Activated CD8-positive, alpha-beta memory T cell treated with anti-CD3 and anti-CD28 coated beads, Interleukin-2, amount 50 U/mL, for 24 hours (primary cell): ENCODE results near the gene LRRC41.
"Not testable (repeated sequence)": the region's sequence is repeated elsewhere in the genome, so short reads cannot be mapped to it uniquely, and the experiment has no call there.

Source experiments
- DNase-seq: peaks from one replicate; pipeline ENCODE4 v3.0.0-alpha.2; 2020; ENCODE audit errors: extremely low read depth

LRRC41 gene

DNA sequence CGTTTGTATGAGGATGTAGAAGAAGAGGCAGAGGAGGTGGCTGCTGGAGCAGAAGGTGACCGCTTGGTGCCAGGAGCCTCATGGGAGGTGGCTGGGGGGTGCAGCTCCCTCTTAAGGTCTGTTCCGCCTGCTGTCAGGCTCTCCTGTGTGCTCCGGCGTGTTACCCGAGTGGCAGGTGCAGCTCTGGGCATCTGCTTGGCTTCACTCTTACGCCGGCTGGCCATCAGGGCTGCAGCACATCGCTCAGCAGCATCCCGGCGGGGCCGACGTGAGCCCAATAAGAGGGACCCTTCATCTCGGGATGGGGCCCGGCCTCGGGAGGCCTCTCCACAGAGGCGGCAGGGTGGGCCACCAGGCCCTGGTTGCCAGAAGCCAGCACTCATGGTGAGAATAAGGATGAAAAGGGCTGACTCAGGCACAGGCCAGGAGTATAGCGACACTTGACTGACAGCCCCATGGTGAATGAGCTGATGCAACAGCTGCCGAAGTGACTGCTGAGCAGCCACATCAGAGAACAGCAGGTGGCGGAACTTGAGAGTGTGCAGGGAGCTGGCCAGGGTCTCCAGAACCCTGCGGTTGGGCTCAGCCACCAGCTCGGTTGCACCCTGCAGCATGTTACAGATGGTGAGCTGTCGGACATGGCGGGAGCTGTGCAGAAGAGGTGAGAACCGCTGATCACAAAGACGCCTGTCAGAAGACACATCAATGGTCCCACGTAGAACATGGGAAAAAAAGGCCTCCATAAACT is 17.5 kb downstream of the LRRC41 start:
- no peak for DNase-seq

DNA sequence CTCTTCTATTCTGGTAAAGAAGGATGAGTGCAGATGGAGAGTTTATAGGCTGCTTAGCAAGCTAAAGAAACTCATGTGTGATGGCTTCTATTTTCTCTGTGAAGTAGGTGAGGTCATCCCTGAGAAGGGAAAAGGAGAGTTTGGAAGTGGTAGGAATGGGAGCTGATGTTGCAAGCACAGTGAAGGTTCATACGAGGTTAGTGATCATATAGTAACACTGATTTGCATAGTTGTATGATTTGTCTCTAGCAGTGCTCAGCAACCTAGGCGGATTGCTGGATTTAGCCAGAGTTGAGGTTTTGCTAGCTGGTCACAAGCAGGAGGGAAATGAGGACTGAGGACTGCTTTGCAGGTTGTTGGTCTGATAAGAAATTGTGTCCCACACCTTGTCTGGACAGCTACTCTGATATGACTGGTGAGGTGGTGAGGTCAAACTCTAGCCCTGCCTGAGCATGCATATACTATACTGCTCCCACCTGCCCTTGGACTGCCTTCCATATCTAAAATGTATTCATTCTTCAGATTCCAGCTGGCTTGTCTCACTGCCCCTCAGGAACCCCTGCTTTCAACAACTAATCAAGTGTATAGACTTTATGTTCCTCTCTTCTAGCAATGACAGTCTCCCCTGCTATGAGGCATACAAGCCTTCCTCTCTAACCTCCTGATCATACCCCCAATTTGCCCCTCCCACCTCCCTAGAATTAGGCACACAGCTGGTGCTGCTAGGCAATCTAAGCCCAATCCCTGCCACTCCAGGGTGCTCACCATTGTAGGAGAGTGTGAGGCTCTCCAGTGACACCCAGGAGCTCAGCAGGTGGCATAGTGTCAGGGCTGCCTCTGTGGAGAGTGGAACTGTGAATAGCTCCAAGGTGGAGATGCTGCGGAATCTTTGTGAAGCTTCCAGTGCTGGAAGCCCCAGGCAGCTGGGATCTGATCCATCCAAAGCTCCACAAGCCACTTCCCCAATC is 18.5 kb downstream of the LRRC41 start:
- DNase-seq, result no peak

GRCh38 chr1:46284058-46284457 is 19.4 kb downstream of the LRRC41 start:
- no peak for DNase-seq

- DNase-seq, result no peak
These were observed 22.4 kb downstream of the LRRC41 start for GRCh38 chr1:46281021-46281420.

- DNase-seq, result no peak
These were observed 23.3 kb downstream of the LRRC41 start for GRCh38 chr1:46280092-46280491.

- no peak for DNase-seq
These were observed 24.6 kb downstream of the LRRC41 start for GRCh38 chr1:46278807-46279206.

DNA sequence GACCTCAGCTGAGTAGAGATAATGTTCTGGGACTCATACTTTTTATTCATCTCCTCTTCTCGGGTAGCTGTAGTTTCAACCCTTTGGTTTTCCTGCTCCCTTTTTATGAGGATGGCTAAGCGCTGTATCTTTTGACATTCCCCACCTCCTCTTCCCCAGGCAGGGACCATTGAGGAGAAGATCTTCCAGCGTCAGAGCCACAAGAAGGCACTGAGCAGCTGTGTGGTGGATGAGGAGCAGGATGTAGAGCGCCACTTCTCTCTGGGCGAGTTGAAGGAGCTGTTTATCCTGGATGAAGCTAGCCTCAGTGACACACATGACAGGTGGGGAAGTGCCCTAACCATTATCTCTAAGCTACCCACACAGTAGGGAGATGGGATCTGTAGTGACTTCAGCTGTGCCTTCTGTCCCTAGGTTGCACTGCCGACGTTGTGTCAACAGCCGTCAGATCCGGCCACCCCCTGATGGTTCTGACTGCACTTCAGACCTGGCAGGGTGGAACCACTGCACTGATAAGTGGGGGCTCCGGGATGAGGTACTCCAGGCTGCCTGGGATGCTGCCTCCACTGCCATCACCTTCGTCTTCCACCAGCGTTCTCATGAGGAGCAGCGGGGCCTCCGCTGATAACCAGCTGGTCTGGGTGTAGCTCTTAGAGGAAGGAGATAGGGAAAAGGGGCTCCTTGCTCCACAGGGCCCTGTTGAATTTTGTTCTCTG is 25.6 kb downstream of the LRRC41 start:
- DNase-seq, result no peak

DNA sequence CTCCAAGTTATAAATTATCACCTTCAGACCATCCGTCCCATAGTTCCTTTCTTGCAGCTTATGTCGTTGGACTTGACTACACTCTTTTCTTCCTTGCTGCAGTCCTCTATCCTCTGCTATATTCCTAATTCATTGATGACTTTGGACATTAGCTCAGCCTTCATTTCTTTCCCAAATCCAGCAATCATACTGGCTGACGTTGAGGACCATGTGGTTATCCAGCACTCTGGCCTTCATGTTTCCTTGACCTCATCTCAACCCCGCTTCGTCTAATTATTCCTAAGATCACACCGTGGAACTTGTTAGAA is 28.4 kb downstream of the LRRC41 start:
- DNase-seq, result no peak

DNA sequence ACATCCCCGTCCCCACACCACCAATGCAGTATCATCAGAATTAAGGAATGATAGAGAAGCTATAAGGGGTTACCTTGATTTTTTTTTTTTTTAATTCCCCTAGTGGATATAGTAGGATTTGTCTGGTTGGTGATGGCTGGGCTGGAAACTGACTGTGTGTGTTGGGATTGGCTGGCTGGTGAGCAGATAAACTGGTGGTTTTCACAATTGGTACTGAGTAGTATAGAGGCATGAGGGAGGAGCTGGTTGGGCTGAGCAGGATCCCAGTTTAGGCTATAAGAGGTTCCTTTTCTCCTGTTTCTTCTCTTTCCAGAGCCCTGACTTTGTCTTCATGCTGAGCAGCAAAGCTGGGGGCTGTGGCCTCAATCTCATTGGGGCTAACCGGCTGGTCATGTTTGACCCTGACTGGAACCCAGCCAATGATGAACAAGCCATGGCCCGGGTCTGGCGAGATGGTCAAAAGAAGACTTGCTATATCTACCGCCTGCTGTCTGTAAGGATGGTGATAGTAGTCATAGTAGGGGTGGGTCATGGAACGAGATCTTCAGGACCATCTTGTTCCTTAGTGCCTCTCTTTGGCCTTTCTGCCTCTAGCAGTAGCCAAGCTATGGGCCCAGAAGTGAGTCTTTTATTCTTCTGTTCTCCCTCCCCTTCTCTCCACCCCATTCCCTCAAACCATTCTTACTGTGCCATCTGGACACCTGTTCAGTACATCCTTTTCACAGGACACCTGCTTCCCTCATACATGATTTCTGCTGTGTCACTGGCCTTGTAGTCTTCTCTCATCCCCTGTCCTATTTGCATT is 29.0 kb downstream of the LRRC41 start:
- DNase-seq, result no peak

GRCh38 chr1:46268578-46268977 is 34.8 kb downstream of the LRRC41 start:
- DNase-seq, result no peak

- no peak for DNase-seq
These were observed 40.3 kb downstream of the LRRC41 start for GRCh38 chr1:46263146-46263545.

DNA sequence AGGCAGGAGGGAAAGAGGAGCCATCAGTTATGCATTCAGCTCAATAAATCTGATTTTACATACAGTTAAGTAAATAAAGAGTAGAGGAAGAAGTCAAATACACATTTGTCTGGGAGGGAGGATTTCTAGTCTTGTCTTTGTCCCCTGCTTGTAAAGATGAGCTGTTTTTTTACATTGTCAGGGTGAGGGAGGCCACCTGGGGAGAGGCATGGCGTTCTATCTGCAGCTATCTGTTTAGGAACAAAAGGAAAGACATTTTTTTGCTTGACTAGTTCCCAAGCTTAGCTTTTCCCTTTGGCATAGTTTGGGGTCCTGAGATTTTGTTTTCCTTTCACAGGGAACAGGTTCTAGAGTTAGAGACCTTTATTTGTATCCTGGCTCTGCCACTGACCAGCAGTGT is 40.9 kb downstream of the LRRC41 start:
- no peak for DNase-seq

DNA sequence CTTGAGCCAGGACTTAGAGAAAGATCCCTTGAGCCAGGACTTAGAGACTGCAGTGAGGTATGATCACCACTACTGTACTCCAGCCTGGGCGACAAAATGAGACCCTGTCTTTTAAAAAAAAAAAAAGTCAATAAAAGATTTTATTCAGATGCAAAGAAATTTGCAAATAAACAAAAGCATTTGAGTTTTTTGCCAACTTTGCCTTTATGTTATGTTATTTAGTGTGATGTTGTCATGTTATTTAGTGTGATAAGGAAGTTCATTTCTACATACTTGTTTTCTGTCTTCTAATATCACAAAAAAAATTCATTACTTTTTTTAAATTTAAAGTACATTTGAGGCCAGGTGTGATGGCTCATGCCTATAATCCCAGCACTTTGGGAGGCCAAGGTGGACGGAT is 46.9 kb downstream of the LRRC41 start:
- DNase-seq, result no peak

DNA sequence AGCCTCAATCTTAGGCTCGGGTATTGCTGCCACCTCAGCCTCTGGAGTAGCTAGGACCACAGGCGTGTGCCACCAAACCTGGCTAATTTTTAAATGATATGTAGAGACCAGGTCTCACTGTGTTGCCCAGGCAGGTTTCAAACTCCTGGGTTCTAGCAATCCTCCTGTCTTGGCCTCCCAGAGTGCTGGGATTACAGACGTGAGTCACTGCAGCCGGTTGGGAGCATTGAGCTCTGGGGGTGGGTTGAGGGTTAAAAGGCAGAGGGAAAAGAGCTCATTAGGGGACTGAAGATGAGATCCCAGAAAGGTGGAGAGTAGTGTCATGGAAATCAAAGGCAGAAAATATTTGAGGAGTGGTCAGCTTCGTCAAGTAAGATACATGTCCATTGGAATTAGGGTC is 48.7 kb downstream of the LRRC41 start:
- DNase-seq, result no peak

DNA sequence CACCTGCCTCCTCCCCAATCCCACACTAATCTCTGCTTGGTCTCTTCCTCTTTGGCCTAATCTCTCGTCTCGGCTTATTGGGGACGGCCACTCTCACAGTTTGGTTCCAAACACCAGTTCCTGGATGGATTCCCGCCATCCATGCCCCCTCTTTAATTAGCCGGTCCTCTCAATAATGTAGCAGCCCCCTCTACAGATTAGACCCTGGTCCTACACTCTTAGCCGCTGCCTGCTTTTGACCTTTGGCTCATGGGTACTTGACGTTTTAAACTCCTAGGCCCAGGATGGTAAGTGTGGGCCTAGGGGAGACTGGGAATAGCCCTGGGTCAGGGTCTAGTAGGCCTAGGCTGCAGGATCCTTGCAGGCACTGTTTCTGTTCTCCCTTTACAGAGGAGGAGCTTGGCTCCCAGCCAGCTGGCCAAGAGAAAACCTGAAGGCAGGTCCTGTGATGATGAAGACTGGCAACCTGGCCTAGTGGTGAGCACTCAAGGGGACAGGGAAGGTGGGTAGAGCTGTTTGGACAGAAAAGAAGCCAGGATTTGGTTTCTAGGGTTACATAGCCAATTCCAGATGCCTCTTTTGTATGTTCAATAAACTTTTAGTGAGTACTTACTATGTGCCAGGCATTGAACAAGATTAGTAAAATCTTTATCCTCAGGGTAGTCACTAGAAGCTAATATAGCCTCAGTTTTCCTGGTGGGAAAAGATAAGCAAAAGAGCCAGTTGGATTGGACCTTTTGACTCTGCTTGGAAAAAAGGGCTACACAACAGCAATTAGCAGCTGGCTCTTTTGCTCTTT is 55.1 kb downstream of the LRRC41 start:
- DNase-seq, result no peak

DNA sequence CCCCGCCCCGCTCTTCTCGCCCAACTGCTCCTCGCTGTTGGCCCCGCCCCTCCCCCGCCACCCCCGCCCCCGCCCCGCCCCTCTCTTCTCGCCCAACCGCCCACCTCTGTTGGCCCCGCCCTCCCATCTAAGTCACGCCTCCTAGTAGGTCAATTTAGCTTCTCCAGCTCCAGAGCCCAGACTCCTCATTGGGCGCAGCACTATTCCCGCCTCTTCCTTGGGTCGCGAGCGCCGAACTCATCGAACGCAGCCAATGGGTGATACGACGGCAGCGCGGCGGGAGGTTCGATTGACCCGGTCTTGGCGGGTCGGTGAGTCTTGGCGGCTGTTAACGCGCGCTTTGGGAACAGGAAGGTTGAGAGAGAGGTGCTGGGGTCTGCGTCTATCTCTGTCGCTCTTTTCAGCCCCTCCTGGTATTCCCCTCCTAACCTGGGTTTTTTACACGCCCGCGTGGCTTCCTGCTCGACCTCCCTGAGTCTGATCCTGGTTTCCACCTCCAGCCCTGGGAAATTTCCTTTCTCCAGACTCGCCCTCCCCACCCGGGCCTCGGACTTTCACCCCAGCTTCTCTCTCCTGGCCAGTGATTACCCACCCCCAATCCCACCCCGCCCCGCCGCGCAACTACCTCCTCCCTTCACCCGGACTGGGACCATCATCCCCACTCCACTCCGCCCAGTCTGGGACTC is 55.8 kb downstream of the LRRC41 start, which contains the start of gene RAD54L:
TSS of gene RAD54L (plus strand) at position 328 of the 686 bp plus-strand sequence. CDS start 643 bp downstream, outside the sequence.
- peak; percentile 95 for DNase-seq

DNA sequence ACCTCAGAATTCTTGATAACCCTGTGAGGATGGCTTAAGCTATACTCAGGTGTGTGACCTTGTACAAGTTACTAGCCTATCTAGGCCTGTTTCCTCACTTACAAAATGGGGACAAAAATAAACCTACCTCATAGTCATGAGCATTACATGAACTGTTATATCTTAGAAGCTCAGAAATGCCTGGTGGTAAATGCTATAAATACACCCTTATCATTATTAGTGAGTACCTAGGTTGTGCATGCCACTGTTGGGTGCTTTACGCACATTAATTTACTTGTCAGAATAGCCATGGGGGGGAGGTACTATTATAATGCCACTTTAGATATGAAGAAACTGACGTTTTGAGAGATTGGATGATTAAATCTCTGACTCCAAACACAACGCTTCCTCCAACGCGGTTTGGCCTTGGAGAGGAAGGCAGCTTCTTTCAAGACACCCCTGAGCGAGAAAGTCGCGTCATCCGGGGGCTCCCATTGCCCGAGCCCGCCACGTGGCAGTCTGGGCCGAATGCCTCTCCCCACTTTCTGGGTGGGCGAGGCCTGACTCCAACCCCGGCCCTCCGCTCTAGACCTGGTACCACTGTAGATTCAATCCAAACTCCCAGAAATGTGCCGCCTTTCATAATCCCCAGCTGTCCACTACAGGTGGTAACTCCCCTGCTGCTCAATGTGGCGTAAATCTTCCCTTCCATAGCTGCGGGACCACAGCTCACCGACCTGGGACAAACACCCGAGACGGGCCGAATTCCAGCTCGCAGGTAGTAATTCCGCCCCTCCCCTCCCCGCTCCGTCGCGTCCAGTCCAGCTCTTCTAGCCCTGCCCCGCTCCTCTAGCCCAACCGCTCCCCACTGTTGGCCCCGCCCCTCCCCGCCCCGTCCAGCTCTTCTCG is 56.6 kb downstream of the LRRC41 start:
- peak; percentile 27 for DNase-seq

DNA sequence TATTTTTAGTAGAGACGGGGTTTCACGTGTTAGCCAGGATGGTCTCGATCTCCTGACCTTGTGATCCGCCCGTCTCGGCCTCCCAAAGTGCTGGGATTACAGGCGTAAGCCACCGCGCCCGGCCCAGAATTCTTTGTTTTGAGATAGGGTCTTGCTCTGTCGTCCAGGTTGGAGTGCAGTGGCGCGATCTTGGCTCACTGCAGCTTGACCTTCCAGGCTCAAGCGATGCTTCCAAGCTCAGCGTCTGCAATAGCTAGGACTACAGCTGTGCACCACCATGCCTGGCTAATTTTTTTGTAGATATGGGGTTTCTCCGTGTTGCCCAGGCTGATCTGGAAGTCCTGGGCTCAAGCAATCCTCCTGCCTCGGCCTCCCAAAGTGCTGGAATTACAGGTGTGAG is 57.3 kb downstream of the LRRC41 start:
- DNase-seq, result not testable (repeated sequence)
